Transverse colon (tissue), 3 donors: ENCODE data around the gene PRIM2.
"Not testable (repeated sequence)": the region's sequence is repeated elsewhere in the genome, so short reads cannot be mapped to it uniquely, and the experiment has no call there.

Experiments used
- POLR2A ChIP-seq: fragments of 450-650 bp; IDR thresholded peaks from one replicate; pipeline ENCODE4 v1.6.1; 2016; ENCODE audit warnings: antibody characterized with exemption, mild to moderate bottlenecking, moderate library complexity
- TF ChIP-seq, protein P1 (sequence below), 5 experiments: fragments of 200-600 bp in 3 of 5; fragments of 450-650 bp in 2 of 5; sonication (generic) in 3 of 5; IDR thresholded peaks; 1 replicate in 2 of 5; 2 replicates in 3 of 5; pipeline ENCODE4 v1.5.1; 2016 to 2017; ENCODE audit warnings: antibody characterized with exemption in 5 of 5, inconsistent platforms in 3 of 5, mild to moderate bottlenecking in 2 of 5, moderate library complexity in 1 of 5

GRCh38 chr6:57359766-57360165 lies 42.3 kb downstream of the PRIM2 start:
- TF ChIP-seq, protein P1, sequence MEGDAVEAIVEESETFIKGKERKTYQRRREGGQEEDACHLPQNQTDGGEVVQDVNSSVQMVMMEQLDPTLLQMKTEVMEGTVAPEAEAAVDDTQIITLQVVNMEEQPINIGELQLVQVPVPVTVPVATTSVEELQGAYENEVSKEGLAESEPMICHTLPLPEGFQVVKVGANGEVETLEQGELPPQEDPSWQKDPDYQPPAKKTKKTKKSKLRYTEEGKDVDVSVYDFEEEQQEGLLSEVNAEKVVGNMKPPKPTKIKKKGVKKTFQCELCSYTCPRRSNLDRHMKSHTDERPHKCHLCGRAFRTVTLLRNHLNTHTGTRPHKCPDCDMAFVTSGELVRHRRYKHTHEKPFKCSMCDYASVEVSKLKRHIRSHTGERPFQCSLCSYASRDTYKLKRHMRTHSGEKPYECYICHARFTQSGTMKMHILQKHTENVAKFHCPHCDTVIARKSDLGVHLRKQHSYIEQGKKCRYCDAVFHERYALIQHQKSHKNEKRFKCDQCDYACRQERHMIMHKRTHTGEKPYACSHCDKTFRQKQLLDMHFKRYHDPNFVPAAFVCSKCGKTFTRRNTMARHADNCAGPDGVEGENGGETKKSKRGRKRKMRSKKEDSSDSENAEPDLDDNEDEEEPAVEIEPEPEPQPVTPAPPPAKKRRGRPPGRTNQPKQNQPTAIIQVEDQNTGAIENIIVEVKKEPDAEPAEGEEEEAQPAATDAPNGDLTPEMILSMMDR (IDR thresholded peaks at IDR 0.05): not testable (repeated sequence)
- TF ChIP-seq POLR2A: not testable (repeated sequence)
